Vagina (tissue), 2 donors: ENCODE data around the gene ENTPD7. TPM values are rescaled to one million over a fixed set of nuclear protein-coding genes. Genes with fewer than 3 reads are reported as not detected.
A peak's percentile ranks its signal among the peaks of the same experiment; 100 is the strongest.

Experiments
- DNase-seq, 2 donors: peaks; one replicate each; pipeline ENCODE4 v3.0.0-alpha.2; 2017; ENCODE audit errors: extremely low spot score in 2 of 2
- H3K27ac ChIP-seq: fragments of 200-600 bp; sonication (generic); one replicate; pipeline ENCODE4 v1.5.1; 2019
- H3K27me3 ChIP-seq: fragments of 200-600 bp; sonication (generic); one replicate; pipeline ENCODE4 v1.5.1; 2019
- H3K36me3 ChIP-seq, 2 donors: fragments of 200-600 bp; sonication (generic); one replicate each; pipeline ENCODE4 v1.5.1; 2017 to 2019
- H3K4me1 ChIP-seq: fragments of 200-600 bp; sonication (generic); one replicate; pipeline ENCODE4 v1.5.1; 2019
- H3K4me3 ChIP-seq, 2 donors: fragments of 200-600 bp; sonication (generic); 1 replicate in 1 of 2; 2 replicates in 1 of 2; pipeline ENCODE4 v1.5.1; 2016 to 2019
- H3K9me3 ChIP-seq: fragments of 200-600 bp; sonication (generic); one replicate; pipeline ENCODE4 v1.5.1; 2019
- POLR2A ChIP-seq, 2 donors: fragments of 450-650 bp; IDR thresholded peaks; one replicate each; pipeline ENCODE4 v1.6.1; 2017; ENCODE audit warnings: antibody characterized with exemption in 2 of 2, mild to moderate bottlenecking in 2 of 2, moderate library complexity in 2 of 2
- POLR2AphosphoS5 ChIP-seq, 2 donors: sonication (generic); formaldehyde crosslinking; IDR thresholded peaks; one replicate each; pipeline ENCODE4 v1.9.0; 2017; ENCODE audit warnings: antibody characterized with exemption in 2 of 2, mild to moderate bottlenecking in 2 of 2, low read depth in 1 of 2; ENCODE audit not compliant: insufficient read depth in 1 of 2
- intact Hi-C: fragments of 100-400 bp; cut with DNase I; formaldehyde crosslinking; loops from one replicate; pipeline ENCODE4 v1.15.1; 2023
- total RNA-seq: library from RNA; depleted of rRNA; stranded (reverse); fragments of >200 nt; gene quantifications from one replicate; pipeline ENCODE4 v1.2.3, GENCODE V29; 2016
- TF ChIP-seq, protein P1 (sequence below), 3 experiments: fragments of 450-650 bp in 2 of 3; fragments of 200-600 bp in 1 of 3; sonication (generic) in 1 of 3; IDR thresholded peaks; one replicate each; pipeline ENCODE4 v1.5.1; 2017 to 2019; ENCODE audit warnings: antibody characterized with exemption in 3 of 3, mild to moderate bottlenecking in 2 of 3, moderate library complexity in 2 of 3

ENTPD7 gene, protein sequence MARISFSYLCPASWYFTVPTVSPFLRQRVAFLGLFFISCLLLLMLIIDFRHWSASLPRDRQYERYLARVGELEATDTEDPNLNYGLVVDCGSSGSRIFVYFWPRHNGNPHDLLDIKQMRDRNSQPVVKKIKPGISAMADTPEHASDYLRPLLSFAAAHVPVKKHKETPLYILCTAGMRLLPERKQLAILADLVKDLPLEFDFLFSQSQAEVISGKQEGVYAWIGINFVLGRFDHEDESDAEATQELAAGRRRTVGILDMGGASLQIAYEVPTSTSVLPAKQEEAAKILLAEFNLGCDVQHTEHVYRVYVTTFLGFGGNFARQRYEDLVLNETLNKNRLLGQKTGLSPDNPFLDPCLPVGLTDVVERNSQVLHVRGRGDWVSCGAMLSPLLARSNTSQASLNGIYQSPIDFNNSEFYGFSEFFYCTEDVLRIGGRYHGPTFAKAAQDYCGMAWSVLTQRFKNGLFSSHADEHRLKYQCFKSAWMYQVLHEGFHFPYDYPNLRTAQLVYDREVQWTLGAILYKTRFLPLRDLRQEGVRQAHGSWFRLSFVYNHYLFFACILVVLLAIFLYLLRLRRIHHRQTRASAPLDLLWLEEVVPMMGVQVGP
- 6.6 TPM for total RNA-seq

DNA sequence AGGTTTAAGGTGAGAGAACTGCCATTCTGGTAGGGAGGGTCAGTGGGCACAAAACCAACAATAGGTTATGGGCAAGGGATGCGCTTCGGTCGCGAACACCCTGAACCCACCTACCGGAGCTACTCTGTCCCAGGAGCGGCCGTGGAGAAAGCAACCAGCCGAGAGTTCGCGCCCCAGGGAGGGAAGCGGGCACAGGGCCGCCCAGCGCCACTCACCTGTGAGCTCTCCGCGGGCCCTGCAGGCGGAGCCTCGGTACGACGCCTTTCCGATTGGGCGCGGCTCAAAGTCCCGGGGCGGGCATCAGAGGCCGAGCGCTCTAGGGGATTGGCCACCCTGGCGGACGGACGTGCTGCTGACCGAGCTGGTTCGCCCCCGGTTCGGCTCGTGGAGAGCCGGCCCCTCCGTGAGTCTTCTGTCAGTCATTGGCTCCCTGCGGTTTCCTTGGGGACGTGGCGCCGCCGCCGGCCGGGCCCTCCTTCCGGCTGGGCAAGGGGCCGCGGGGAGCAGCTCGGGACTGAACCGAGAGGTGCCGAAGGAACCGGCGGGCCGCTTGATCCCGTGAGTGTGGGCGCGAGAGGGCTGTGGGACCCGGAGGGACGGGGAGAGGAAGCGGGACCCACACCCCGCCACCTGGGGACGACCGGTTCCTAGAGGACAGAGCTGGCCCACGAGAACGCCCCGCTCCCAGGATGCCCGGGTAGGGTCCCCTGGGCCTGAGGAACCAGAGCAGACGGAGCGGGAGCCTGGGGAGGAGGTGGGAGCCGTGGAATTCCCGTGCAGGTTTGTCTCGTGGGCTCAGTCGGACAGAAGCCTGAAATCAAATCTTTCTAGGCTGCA, at the start of gene ENTPD7:
TSS of gene ENTPD7 (plus strand) at position 479 of the 837 bp plus-strand sequence. CDS start 448 bp downstream, outside the sequence.
- no peaks in the 10 kb centered on the region for H3K9me3 ChIP-seq
- DNase-seq, result peak in 1 of 2 donors; percentile 92
- TF ChIP-seq POLR2AphosphoS5 (IDR thresholded peaks at IDR 0.05; ENCODE audit: insufficient read depth in 1 of 2, low read depth in 1 of 2) (peak; percentile 70 to 75), POLR2A (IDR thresholded peaks at IDR 0.05) (no peak)
- TF ChIP-seq, protein P1, sequence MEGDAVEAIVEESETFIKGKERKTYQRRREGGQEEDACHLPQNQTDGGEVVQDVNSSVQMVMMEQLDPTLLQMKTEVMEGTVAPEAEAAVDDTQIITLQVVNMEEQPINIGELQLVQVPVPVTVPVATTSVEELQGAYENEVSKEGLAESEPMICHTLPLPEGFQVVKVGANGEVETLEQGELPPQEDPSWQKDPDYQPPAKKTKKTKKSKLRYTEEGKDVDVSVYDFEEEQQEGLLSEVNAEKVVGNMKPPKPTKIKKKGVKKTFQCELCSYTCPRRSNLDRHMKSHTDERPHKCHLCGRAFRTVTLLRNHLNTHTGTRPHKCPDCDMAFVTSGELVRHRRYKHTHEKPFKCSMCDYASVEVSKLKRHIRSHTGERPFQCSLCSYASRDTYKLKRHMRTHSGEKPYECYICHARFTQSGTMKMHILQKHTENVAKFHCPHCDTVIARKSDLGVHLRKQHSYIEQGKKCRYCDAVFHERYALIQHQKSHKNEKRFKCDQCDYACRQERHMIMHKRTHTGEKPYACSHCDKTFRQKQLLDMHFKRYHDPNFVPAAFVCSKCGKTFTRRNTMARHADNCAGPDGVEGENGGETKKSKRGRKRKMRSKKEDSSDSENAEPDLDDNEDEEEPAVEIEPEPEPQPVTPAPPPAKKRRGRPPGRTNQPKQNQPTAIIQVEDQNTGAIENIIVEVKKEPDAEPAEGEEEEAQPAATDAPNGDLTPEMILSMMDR (IDR thresholded peaks at IDR 0.05), result peak in 2 of 3 experiments; percentile 42 to 52
- no peaks in the 10 kb centered on the region for H3K36me3 ChIP-seq
- peak within 1 kb of the TSS; percentile 68 for H3K27ac ChIP-seq
- peaks cover 32% of the 10 kb centered on the region for H3K4me1 ChIP-seq
- H3K4me3 ChIP-seq, result peak within 1 kb of the TSS; percentile 84 to 90
- no peaks in the 10 kb centered on the region for H3K27me3 ChIP-seq
- intact Hi-C loops, result loop anchor here (5.0 kb wide), 1 partner anchor 37 kb away; the partner anchor contains the start of gene SLC25A28

DNA sequence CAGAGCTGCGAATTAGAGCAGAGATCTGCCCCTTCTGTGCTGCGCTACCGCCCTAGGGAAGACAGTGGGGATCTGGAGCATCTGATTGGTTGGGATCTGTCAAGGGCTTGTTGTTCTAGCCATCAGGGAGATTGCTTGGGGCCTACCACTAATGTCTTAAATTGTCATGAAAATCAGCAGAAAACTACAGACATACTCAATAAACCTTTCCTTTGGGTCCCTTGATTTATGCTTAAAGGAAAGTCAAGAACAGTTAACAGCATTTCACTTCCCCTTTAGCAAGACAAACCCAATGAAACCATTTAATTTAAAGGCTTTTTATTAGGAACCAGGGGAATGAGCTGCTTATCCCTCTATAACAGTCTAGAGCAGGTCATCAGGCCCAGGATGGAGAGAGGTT, 49.1 kb upstream of the ENTPD7 start:
- peaks cover 16% of the 10 kb centered on the region for H3K4me1 ChIP-seq
- no peaks in the 10 kb centered on the region for H3K27me3 ChIP-seq
- intact Hi-C loops, result loop anchor here (5.0 kb wide), 2 partner anchors 173 to 218 kb away; no protein-coding TSS in a partner anchor
- no peaks in the 10 kb centered on the region for H3K9me3 ChIP-seq
- H3K27ac ChIP-seq, result no peak overlapping the region
- DNase-seq, result no peak
- H3K4me3 ChIP-seq, result no peak overlapping the region
- peaks cover 0 to 30% of the 10 kb centered on the region in 2 donors for H3K36me3 ChIP-seq
- TF ChIP-seq, protein P1 (IDR thresholded peaks at IDR 0.05), result no peak
- TF ChIP-seq POLR2A (IDR thresholded peaks at IDR 0.05) (no peak), POLR2AphosphoS5 (IDR thresholded peaks at IDR 0.05; ENCODE audit: insufficient read depth in 1 of 2, low read depth in 1 of 2) (no peak)

DNA sequence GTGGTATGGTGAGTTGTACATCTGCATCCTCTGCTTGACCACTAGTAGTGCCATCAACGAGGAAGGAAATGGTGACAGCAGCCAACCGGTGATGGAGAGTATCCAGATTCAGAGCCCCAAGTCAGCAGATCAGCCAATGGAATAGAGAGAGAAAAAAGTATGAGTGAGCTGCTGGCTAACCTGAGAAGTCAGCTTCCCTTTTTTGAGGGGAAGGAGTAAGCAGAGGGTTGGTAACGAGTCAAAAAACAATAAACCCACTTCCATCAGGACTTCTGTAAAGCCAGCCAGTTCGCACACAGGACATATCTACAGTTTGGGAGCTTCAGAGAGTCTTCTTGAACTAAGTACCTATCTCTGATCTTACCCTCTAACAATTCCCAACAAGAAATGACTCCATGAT, 48.0 kb upstream of the ENTPD7 start:
- Histone ChIP-seq H3K27me3 (no peaks in the 10 kb centered on the region), H3K4me3 (no peak overlapping the region), H3K36me3 (peaks cover 0 to 30% of the 10 kb centered on the region in 2 donors), H3K9me3 (no peaks in the 10 kb centered on the region), H3K27ac (no peak overlapping the region), H3K4me1 (peaks cover 21% of the 10 kb centered on the region)
- TF ChIP-seq POLR2A (IDR thresholded peaks at IDR 0.05), result no peak
- TF ChIP-seq, protein P1 (IDR thresholded peaks at IDR 0.05), result no peak
- no peak for TF ChIP-seq POLR2AphosphoS5 (IDR thresholded peaks at IDR 0.05; ENCODE audit: insufficient read depth in 1 of 2, low read depth in 1 of 2)
- intact Hi-C loops, result loop anchor here (5.0 kb wide), 2 partner anchors 174 to 219 kb away; no protein-coding TSS in a partner anchor
- no peak for DNase-seq

DNA sequence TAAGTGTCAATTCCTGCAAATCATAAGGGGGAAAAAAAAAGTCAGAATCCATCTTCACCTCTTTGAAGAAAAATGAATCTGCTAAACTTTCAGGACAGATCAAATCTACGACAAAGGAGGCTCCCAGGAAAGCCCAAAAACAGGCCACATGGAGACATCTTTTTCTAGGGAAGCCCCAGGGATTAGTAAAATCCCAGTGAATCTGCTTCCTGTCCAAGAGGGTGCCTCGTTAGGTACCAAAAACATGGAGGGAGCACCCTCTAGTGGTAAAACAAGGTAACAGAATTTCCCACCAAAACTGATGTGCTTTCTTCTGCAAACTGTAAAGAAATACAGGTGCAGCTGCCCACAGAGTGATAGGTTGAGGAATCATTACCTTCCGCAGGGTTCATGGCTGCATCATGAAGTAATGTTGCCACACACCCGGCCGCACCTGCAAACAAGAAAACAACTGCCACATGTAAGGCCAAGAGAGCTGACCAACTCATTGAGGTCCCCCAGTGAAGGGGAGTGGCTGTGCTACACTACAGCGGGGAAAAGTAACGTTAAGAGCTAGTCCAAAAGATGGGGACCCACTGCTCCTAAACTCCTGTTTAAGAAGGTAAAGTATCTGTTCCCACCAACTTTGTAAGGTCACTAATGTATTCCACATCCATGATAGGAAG, 47.0 kb upstream of the ENTPD7 start:
- Histone ChIP-seq H3K4me1 (peaks cover 31% of the 10 kb centered on the region), H3K27ac (no peak overlapping the region), H3K4me3 (no peak overlapping the region), H3K36me3 (peaks cover 0 to 30% of the 10 kb centered on the region in 2 donors), H3K27me3 (no peaks in the 10 kb centered on the region), H3K9me3 (no peaks in the 10 kb centered on the region)
- intact Hi-C loops, result loop anchor here (5.0 kb wide), 2 partner anchors 175 to 220 kb away; no protein-coding TSS in a partner anchor
- TF ChIP-seq POLR2AphosphoS5 (IDR thresholded peaks at IDR 0.05; ENCODE audit: insufficient read depth in 1 of 2, low read depth in 1 of 2), result no peak
- TF ChIP-seq, protein P1 (IDR thresholded peaks at IDR 0.05), result peak; percentile 74 to 78 (median 74)
- DNase-seq, result no peak
